Stimulated activated CD8-positive, alpha-beta memory T cell treated with anti-CD3 and anti-CD28 coated beads, Interleukin-7, amount 100 ng/mL, for 24 hours (primary cell): ENCODE data around the gene TP73.

Experiments
- DNase-seq: peaks from one replicate; pipeline ENCODE4 v3.0.0-alpha.2; 2020; ENCODE audit warnings: low read depth

The TP73 gene

DNA sequence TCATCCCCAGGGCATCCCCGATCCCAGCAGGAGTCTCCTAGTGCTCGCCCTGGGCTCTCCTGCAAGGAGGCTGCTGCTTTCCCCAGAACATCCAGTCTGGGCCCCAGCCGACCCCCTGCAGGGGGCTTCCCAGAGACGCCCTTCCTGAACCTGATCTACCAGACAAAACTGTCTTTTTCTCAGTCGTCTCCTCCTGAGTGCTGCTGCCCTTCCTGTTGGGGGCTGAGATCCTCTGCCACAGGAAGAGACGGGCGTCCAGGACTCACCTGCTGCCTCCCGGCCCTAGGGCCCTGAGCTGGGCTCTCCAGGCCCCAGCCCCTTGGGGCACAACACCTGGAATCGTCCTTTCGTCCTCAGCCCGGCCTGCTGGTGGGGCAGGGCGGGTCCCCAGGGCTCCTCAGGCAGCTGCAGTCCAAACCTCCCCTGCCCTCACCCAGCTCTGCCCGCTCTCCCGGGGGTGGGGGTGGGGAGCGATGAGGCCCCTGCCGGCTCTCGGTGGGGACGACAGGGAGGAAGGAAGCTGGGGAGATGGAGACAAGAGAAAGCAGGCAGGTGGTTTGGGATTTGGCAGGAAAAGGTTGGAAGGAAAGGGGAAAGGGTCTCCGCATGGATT, 36.9 kb downstream of the TP73 start:
- no peak for DNase-seq

DNA sequence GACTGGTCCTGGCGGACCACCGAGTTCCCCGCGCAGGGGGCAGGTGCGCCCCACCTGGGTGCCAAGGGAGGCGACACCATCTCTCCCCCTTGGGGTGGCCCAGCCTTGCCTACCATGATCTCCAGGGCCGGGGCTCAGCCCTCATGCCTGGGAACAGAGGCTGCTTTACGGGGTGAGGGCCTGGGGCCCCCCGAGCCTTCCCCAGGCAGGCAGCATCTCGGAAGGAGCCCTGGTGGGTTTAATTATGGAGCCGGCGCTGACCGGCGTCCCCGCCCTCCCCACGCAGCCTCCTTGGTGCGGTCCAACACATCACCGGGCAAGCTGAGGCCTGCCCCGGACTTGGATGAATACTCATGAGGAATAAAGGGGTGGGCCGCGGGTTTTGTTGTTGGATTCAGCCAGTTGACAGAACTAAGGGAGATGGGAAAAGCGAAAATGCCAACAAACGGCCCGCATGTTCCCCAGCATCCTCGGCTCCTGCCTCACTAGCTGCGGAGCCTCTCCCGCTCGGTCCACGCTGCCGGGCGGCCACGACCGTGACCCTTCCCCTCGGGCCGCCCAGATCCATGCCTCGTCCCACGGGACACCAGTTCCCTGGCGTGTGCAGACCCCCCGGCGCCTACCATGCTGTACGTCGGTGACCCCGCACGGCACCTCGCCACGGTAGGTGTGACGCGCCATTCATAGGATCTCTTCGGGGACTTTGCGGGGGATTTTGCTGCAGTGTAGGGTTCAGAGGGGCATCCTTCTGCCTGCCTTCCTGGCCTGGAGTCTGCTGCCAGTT, 38.2 kb downstream of the TP73 start:
- no peak for DNase-seq

- DNase-seq = no peak
These were observed 39.3 kb downstream of the TP73 start for GRCh38 chr1:3691421-3692204.

DNA sequence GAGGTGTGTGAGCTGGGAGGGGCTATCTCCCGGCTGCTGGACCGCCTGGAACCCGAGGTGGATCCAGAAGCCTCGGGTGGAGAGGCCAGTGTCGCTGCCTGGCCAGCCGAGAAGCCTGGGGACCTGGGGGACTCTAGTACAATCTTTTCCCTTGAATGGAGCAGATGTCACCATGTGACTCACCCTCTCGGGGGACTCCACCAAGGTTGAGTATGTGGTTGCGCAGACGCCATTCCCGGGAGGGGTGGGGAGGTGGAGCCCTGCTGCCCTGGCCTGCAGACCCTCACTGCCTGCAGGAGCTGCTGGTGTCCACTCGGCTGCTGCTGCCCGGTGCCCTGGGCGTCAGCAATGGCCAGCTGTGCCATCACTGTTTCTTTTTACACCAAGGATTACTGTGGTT, 40.3 kb downstream of the TP73 start:
- no peak for DNase-seq

DNA sequence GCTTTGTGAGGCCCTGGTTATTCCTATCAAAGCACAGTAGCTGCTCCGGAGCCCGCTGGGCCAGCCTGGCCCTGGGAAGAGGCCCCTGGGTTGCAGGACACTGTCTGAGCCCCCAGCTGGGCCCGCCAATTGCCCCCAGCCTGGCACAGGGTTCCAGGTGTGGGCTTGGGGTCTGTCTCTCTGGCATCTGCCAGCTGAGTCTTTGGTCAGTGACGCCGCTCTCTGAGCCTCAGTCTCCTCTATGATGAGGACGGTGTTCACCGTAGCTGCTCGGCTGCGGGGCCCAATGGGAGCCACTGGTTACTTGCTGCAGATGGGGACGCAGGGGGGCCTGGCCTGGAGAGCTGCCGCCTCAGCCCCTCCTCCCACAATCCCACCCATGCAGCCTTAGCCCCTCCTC, 41.0 kb downstream of the TP73 start:
- DNase-seq = no peak

- DNase-seq = no peak
These were observed 43.3 kb downstream of the TP73 start for GRCh38 chr1:3695326-3696217.

DNA sequence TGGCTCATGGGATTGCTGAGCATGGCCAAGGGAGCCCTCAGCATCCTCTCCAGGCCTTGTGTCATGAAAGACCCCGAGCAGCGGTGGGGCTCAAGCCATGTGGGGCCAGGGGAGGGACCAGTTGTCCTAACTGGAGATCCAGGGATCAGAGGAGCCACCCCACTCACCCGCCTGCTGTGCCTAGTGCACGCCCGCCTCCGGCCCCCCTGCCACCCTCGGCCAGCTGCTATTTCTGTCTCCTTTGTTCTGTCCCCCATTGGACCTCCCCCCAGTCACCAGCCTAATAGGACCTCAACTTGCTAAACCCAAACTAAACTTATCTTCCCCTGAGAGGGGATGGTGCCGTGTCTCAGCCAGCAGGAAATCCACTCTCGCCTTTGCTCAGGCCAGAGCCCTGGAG, 44.4 kb downstream of the TP73 start:
- DNase-seq = no peak

DNA sequence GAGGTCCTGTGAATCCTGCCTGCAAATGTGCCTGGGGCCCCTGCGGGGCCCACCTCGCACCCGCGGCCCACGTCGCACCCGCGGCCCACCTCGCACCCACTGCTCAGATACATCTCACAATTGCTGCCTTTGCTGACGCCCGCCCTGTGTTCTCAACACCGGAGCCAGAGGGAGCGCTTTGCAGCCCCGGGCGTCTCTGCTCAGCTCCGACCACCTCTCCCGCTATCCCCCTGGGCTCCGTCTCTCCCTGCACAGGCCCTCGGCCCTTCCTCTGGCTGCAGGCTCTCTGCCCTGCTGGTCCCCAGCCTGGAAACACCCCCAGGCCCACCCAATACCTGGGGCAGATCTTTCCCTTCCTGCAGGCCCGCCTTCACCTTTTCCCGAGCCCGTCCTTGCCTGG, 44.8 kb downstream of the TP73 start:
- no peak for DNase-seq

DNA sequence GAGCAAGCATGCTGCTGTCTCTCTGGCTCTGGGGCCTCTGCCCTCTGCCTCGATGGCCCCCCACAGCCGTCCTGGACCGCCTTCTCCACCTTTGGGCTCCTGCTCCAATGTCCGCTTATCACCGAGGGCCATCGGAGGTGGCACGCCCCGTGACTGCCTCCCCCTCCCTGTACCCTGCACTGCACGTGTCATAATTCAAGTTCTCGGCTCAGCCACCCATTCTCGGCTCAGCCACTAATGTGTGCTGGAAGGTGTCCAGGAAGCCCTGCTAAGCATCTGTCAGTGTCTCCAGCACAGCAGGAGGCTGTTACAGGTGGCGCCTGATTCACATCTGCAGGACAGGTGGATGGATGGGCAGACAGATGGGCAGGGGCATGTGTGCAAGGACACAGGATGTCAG, 45.5 kb downstream of the TP73 start:
- DNase-seq = no peak

GRCh38 chr1:3698660-3699408, 46.5 kb downstream of the TP73 start:
- no peak for DNase-seq

- no peak for DNase-seq
These were observed 47.3 kb downstream of the TP73 start for GRCh38 chr1:3699596-3699995.

DNA sequence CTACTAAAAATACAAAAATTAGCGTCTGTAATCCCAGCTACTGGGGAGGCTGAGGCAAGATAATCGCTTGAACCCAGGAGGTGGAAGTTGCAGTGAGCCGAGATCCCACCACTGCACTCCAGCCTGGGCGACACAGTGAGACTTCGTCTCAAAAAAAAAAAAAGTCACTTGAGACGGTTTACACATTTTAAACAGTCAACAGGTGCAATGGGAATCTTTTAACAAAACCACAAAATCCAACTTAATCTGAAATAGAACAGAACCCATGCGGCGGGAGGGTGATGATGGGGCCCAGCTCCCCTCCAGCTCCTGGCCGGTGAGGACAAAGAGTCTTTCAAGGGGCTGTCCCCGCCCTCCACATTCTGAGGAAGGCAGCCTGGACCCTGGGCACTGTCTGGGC, 48.3 kb downstream of the TP73 start:
- DNase-seq = no peak

- no peak for DNase-seq
These were observed 50.2 kb downstream of the TP73 start for GRCh38 chr1:3702528-3702927.

DNA sequence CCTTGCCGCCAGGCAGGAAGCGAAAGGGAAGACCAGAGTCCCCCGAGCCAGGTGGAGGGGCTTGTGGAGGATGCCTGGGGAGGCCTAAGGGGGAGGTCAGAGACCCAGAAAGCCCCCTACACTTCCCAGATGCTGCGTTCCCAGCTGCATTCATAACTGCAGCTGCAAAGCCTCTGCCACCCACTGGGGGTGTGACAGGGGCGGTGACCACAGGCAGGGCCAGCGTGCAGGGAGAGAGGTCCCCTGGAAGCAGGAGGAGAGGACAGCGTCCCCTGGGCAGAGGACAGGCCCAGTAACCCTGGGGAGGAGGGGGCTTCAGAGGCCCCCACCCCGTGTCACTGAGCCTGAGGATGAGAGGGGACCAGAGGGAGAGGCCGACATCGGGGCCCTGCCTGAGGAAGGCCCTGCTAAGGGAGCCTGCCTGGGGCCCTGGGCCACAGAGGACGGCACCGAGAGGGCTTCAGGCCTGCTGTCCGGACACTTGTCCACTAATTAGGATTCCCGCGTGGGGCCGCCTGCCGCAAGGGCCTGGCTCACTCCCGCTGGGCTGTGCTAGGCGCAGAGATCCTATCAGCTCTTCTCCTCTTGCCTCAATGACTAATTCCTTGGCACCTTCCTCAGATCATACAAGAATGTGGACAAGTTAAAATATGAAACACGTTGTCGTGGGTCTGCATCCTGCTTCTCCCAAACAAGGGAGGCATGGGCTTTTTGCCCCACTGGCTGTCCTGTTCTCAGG, 50.8 kb downstream of the TP73 start:
- no peak for DNase-seq

- no peak for DNase-seq
These were observed 51.6 kb downstream of the TP73 start for GRCh38 chr1:3703786-3704371.

DNA sequence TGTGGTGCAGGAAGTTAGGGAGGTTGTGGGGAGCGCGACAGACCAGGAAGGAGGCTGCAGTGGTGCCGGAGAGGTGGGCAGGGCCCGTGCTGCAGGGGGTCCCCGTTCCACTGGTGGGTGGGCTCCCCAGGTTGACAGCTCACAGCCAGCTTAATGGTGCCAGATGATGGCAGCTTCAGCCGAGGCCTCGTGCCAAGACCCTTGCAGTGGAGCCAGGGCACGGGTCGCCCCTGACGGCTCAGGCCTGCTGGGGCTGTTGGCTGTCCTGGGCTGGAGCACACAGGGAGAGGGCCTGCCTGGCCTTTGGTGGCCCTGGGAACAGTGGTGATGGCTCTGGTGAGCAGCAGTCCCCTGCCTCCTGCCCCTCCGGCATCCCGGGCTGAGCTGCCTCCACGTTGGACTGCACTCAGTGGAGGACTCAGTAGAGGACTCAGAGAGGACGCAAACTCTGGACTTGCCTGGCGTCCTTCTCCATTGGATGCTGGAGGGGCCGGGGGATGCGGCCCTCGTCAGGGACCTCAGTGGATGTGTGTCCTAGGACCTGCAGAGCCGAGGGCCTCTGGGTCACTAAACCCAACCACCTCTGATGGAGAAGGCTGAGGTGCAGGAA, 53.1 kb downstream of the TP73 start:
- DNase-seq = no peak

- no peak for DNase-seq
These were observed 54.5 kb downstream of the TP73 start for GRCh38 chr1:3706651-3707297.

DNA sequence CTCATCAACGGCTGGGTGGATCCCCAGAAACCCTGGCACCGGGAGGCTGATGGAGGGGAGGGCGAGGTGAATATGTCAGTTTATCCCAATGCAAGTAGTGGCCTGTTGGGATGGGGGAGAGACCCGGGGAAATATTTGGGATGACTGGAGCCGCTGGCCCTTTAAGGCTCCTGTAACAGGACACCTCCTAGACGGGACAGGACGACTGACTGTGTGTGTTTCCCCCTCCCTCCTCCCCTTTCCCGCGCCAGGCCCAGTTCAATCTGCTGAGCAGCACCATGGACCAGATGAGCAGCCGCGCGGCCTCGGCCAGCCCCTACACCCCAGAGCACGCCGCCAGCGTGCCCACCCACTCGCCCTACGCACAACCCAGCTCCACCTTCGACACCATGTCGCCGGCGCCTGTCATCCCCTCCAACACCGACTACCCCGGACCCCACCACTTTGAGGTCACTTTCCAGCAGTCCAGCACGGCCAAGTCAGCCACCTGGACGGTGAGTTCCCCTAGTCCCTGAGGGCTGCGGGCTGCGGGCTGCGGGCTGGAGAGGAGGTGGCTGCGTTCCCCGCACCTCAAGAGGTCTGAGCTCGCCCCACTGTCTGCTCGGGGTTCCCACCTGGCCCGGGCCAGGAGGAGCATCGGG, 55.1 kb downstream of the TP73 start:
- DNase-seq = no peak

DNA sequence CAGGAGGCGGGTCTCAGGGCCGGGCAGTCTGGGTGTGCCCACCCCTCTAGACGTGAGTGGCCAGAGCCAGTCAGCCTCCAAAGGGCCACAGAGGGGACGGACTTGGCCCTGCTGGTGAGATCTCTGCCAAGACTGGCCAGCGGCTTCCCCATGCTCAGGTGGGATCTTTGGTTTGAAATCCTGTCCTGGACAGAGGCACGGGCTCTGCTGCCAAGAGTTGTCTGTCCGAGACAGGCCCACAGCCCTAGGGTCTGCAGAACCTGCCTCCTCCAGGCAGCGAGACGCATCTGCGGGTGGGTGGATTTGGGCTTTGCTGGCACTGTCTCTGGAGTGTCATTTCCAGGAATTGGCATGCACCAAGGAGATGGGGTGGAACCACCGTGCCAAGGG, 55.6 kb downstream of the TP73 start:
- no peak for DNase-seq
